Measurements from ENCODE around the gene PREX1.

GRCh38 chr20:48718786-48719578, 108.8 kb downstream of the PREX1 start:
- TF ChIP-seq CTCF (optimal IDR thresholded peaks at IDR 0.05 in 1 of 3, IDR thresholded peaks at IDR 0.05 in 1 of 3, conservative IDR thresholded peaks at IDR 0.05 in 1 of 3; ENCODE audit: extremely low read depth in 1 of 3, insufficient read depth in 2 of 3, low read length in 3 of 3) = no peak
- no peak for TF ChIP-seq EZH2 (IDR thresholded peaks at IDR 0.05; ENCODE audit: low read length)
